Fibroblast of skin of left quadriceps (primary cell): ENCODE results near the gene SYPL1.

Experiments used
- DNase-seq, 2 experiments: peaks; one replicate each; pipeline ENCODE4 v3.0.0-alpha.2; 2013; ENCODE audit warnings: low read depth in 2 of 2

SYPL1 gene

GRCh38 chr7:106067678-106068077, 44.4 kb downstream of the SYPL1 start:
- no peak for DNase-seq

GRCh38 chr7:106065575-106066500, 46.3 kb downstream of the SYPL1 start:
- no peak for DNase-seq

- peak; percentile 62 to 63 for DNase-seq
These were observed 47.1 kb downstream of the SYPL1 start for GRCh38 chr7:106064771-106065574.

- DNase-seq, result no peak
These were observed 47.8 kb downstream of the SYPL1 start for GRCh38 chr7:106064316-106064715.

GRCh38 chr7:106063692-106064091, 48.4 kb downstream of the SYPL1 start:
- no peak for DNase-seq

- DNase-seq, result no peak
These were observed 49.1 kb downstream of the SYPL1 start for GRCh38 chr7:106063024-106063423.

GRCh38 chr7:106062521-106062931, 49.6 kb downstream of the SYPL1 start:
- no peak for DNase-seq

GRCh38 chr7:106062006-106062405, 50.1 kb downstream of the SYPL1 start:
- no peak for DNase-seq

GRCh38 chr7:106061301-106061979, 50.7 kb downstream of the SYPL1 start:
- no peak for DNase-seq

GRCh38 chr7:106060394-106060920, 51.7 kb downstream of the SYPL1 start:
- no peak for DNase-seq

GRCh38 chr7:106059556-106059955, 52.6 kb downstream of the SYPL1 start:
- DNase-seq, result no peak

- DNase-seq, result no peak
These were observed 53.2 kb downstream of the SYPL1 start for GRCh38 chr7:106058928-106059324.

- DNase-seq, result no peak
These were observed 53.9 kb downstream of the SYPL1 start for GRCh38 chr7:106057962-106058927.

GRCh38 chr7:106057204-106057961, 54.7 kb downstream of the SYPL1 start:
- DNase-seq, result no peak

- DNase-seq, result peak; percentile 40 to 42
These were observed 55.5 kb downstream of the SYPL1 start for GRCh38 chr7:106056513-106057203.

- no peak for DNase-seq
These were observed 57.1 kb downstream of the SYPL1 start for GRCh38 chr7:106054971-106055532.

GRCh38 chr7:106054156-106054910, 57.8 kb downstream of the SYPL1 start:
- DNase-seq, result no peak

- no peak for DNase-seq
These were observed 59.0 kb downstream of the SYPL1 start for GRCh38 chr7:106053109-106053508.
